Fibroblast of peridontal ligament (primary cell): ENCODE data around the gene INAFM1.
"Not testable (repeated sequence)": the region's sequence is repeated elsewhere in the genome, so short reads cannot be mapped to it uniquely, and the experiment has no call there.

Experiments used
- DNase-seq: peaks from one replicate; pipeline ENCODE4 v3.0.0-alpha.2; 2010; ENCODE audit errors: extremely low read depth

INAFM1 gene

GRCh38 chr19:47240996-47241918 lies 33.4 kb upstream of the INAFM1 start:
- DNase-seq = peak; percentile 65

- no peak for DNase-seq
These were observed 32.6 kb upstream of the INAFM1 start for GRCh38 chr19:47241919-47242577.

DNA sequence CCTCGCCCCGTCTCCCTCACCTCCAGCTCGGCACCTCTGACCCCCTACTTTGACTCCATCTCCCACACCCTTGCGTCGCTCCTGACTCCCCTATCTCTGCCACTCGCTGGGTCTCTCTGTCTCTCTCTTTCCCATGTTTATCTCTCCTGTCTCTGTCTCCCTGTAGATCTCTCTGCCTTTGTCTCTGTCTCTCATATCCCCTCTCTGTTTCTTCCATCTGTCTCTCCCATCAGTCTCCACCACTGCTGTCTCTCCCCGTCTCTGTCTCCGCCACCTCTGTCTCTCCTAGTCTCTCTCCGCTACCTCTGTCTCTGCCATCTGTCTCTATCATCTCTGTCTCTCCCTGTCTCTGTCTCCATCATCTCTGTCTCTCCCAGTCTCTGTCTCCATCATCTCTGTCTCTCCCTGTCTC lies 31.3 kb upstream of the INAFM1 start:
- DNase-seq = no peak

DNA sequence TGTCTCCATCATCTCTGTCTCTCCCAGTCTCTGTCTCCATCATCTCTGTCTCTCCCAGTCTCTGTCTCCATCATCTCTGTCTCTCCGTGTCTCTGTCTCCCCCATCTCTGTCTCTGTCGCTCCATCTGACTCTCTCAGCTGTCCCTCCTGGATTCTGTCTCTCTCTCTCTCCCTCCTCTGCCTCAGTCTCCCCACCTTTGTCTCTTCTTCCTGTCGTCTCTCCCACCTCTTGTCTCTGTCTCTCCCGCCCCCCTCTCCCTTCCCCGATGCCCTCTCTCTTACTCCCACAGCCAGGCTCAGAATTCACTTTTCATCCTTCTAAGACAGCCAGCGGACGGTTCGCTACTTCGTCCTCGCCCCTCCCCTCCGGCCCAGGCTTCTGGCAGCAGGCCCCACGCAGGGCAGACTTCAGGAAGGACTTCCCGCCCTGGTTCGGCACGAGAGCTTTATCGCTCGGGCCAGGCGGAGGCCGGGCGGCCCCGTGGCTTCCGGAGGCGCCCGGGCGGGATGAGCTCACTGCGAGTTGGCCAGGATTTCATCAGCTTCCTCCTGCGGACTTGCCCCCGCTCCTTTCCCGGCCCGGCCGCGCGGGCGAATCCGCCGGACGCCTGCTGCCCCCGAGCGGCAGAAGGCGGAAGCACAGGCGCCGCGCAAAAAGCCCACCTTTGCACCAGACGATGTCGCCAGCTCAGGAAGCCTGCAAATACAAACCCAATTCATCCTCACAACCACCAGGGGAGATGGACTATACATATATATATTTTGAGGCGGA lies 30.7 kb upstream of the INAFM1 start:
- peak; percentile 96 for DNase-seq

- peak; percentile 84 for DNase-seq
These were observed 27.2 kb upstream of the INAFM1 start for GRCh38 chr19:47247308-47247990.

GRCh38 chr19:47253016-47253415 lies 21.7 kb upstream of the INAFM1 start:
- DNase-seq = not testable (repeated sequence)

GRCh38 chr19:47253467-47253881 lies 21.2 kb upstream of the INAFM1 start:
- DNase-seq = peak; percentile 80

GRCh38 chr19:47253970-47254369 lies 20.7 kb upstream of the INAFM1 start:
- no peak for DNase-seq

DNA sequence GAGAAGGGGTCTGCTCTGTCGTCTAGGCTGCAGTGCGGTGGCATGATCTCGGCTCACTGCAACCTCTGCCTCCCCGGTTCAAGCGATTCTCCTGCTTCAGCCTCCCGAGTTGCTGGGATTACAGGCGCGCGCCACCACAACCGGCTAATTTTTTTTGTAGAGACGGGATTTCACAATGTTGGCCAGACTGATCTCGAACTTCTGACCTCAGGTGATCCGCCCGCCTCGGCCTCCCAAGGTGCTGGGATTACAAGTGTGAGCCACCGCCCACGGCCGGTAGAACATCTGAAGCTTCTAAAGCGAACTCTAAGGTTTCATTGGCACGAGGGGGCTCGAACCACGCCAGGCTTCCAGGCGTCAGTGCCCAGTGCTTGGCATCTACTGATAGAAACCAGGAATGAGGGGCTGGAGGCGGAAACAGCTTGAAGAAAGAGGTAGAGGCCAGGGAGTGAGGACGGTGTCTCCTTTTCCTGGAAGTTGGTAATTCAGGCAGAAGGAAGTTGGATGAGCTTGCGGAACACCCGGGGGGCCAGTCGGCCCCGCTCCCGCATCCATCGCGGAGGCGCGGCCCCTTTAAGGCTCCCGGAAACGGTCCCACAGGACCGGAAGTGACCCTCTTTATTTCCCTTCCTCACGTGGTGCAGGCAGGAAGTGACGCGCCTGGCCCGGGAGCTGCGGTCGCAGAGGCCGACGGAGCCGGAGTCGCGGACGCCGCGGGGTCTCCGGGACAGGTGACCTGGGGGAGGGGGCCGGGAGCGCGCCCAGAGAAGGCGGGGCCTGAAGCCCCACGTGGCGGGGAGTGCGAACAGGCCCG lies 18.6 kb upstream of the INAFM1 start, which contains the start of gene CCDC9:
CCDC9 (plus strand) TSS at position 647 of the 814 bp plus-strand sequence. CDS start 1,876 bp downstream, outside the sequence.
- DNase-seq = peak; percentile 95

DNA sequence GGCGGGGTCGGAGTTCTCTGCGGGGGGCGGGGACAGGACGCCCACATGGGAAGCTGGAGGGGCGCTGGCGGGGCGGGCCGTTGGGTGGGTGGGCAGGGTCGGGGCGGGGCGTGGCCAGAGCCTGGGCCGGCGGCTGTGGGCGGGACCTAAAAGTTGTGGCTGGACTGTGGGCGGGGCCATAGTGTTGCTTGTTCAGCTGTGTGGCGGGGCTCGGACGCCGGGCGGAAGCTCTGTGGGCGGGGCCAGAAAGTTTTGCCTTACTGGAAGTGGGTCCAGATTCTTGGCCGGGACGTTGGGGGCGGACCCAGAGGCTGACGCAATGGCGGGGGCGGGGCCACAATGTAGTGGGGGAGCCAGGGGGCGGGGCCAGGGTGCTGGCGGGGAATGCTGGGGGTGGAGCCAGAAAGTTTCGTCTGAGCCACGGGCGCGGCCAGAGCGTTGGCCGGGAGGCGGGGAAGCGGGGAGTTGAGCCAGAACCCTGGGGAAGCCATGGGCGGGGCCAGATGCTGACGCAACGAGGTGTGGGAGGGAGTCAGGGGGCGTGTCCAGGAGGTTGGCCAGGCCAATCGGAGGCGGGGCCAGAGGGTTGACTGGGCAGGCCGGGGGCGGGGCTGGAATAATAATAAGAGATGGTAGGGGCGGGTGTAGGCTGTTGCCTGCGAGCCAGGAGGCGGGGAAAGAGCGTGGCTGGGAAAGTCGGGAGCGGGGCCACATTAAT lies 17.8 kb upstream of the INAFM1 start:
- peak; percentile 99 for DNase-seq

GRCh38 chr19:47257411-47258169 lies 17.1 kb upstream of the INAFM1 start:
- DNase-seq = no peak

GRCh38 chr19:47258434-47258833 lies 16.3 kb upstream of the INAFM1 start:
- no peak for DNase-seq

GRCh38 chr19:47258895-47259555 lies 15.7 kb upstream of the INAFM1 start:
- DNase-seq = no peak

DNA sequence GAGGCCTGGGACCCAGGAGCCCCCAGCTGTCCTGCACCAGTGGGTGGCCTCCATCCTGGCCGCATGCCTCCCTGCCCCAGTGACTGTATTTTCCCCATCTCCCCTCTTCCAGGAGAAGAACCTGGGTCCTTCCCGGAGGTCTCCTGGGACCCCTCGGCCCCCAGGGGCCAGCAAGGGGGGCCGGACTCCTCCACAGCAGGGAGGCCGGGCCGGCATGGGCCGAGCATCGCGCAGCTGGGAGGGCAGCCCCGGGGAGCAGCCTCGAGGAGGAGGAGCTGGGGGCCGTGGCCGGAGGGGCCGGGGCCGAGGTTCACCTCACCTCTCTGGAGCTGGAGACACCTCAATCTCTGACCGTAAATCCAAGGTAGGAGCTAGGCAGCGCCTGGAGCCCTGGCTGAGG lies 14.2 kb upstream of the INAFM1 start:
- no peak for DNase-seq

DNA sequence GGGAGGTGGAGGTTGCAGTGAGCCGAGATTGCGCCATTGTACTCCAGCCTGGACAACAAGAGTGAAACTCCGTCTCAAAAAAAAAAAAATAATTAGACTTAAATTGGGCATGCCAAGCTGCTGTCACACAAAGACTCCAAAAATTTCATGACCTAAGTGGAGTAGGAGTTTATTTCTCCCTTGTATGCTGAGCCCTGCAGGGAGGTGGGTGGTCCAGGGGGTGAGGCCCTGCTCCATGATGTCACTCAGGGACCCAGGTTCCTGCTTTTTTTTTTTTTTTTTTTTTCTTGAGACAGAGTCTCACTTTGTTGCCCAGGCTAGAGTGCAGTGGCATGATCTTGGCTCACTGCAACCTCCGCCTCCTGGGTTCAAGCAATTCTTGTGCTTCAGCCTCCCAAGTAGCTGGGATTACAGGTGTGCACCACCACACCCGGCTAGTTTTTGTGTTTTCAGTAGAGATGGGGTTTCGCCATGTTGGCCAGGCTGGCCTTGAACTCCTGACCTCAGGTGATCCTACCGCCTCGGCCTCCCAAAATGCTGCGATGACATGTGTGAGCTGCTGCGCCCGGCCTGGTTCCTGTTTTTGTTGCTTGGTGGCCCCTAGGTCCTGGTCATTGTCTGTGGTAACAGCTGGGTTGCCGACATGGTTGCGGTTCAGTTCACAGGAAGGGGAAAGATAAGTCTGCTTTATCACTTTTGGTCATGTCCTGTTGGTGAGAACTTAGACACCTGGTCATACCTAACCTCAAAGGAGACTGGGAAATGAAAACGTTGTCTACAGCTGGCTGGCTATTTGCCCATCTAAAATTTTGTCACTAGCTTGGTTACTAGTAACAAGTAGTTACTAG lies 12.5 kb upstream of the INAFM1 start:
- not testable (repeated sequence) for DNase-seq

GRCh38 chr19:47264629-47265028 lies 10.1 kb upstream of the INAFM1 start:
- DNase-seq = no peak

- DNase-seq = no peak
These were observed 8.2 kb upstream of the INAFM1 start for GRCh38 chr19:47266401-47266941.
